Esophagus squamous epithelium (tissue), 4 donors: ENCODE results near the gene SMIM5.

Experiments used
- POLR2A ChIP-seq, 4 donors: fragments of 450-650 bp; IDR thresholded peaks; one replicate each; pipeline ENCODE4 v1.6.1; 2017; ENCODE audit warnings: antibody characterized with exemption in 4 of 4, mild to moderate bottlenecking in 4 of 4, moderate library complexity in 3 of 4
- TF ChIP-seq, protein P1 (sequence below), 6 experiments: fragments of 450-650 bp in 4 of 6; fragments of 200-600 bp in 2 of 6; sonication (generic) in 2 of 6; IDR thresholded peaks; one replicate each; pipeline ENCODE4 v1.5.1; 2016 to 2019; ENCODE audit warnings: antibody characterized with exemption in 6 of 6, mild to moderate bottlenecking in 4 of 6, moderate library complexity in 4 of 6

DNA sequence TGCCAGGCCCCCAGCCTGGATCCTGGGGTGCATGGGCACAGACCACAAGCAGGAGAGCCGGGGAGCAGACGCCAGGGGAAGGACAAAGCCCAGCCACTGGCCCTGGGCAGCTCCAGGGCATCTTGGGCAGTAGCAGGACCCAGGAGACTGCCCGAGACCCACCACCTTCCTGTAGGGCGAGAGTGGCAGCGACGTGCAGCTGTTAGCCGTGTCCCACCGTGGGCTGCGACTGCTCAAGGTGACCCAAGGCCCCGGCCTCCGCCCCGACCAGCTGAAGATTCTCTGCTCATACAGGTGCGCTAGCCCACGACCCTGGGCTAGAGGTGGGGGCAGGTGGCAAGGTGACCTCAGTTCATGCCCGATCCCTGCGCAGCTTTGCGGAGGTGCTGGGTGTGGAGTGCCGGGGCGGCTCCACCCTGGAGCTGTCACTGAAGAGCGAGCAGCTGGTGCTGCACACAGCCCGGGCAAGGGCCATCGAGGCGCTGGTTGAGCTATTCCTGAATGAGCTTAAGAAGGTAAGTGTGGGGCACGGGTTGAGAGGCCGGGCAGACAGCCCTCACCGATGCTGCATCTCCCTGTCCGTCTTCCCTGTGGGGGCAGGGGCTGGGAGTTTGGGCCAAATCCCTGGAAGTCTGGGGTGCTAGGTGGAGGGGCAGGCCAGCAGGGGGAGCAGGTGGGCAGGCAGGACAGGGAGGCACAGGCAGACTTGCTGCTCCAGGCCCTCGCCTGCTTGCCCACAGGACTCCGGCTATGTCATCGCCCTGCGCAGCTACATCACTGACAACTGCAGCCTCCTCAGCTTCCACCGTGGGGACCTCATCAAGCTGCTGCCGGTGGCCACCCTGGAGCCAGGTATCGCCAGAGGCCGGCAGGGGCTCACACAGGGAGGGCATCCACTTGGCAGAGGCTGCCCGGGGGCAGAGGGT is 13.5 kb upstream of the SMIM5 start:
- TF ChIP-seq, protein P1, sequence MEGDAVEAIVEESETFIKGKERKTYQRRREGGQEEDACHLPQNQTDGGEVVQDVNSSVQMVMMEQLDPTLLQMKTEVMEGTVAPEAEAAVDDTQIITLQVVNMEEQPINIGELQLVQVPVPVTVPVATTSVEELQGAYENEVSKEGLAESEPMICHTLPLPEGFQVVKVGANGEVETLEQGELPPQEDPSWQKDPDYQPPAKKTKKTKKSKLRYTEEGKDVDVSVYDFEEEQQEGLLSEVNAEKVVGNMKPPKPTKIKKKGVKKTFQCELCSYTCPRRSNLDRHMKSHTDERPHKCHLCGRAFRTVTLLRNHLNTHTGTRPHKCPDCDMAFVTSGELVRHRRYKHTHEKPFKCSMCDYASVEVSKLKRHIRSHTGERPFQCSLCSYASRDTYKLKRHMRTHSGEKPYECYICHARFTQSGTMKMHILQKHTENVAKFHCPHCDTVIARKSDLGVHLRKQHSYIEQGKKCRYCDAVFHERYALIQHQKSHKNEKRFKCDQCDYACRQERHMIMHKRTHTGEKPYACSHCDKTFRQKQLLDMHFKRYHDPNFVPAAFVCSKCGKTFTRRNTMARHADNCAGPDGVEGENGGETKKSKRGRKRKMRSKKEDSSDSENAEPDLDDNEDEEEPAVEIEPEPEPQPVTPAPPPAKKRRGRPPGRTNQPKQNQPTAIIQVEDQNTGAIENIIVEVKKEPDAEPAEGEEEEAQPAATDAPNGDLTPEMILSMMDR (IDR thresholded peaks at IDR 0.05): peak in 2 of 6 experiments; percentile 8 to 37
- no peak for TF ChIP-seq POLR2A (IDR thresholded peaks at IDR 0.05)
